Measurements from ENCODE around the gene STIM1.

- TF ChIP-seq, protein P1, sequence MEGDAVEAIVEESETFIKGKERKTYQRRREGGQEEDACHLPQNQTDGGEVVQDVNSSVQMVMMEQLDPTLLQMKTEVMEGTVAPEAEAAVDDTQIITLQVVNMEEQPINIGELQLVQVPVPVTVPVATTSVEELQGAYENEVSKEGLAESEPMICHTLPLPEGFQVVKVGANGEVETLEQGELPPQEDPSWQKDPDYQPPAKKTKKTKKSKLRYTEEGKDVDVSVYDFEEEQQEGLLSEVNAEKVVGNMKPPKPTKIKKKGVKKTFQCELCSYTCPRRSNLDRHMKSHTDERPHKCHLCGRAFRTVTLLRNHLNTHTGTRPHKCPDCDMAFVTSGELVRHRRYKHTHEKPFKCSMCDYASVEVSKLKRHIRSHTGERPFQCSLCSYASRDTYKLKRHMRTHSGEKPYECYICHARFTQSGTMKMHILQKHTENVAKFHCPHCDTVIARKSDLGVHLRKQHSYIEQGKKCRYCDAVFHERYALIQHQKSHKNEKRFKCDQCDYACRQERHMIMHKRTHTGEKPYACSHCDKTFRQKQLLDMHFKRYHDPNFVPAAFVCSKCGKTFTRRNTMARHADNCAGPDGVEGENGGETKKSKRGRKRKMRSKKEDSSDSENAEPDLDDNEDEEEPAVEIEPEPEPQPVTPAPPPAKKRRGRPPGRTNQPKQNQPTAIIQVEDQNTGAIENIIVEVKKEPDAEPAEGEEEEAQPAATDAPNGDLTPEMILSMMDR (IDR thresholded peaks at IDR 0.05; ENCODE audit: borderline replicate concordance, extremely low read depth, low read length, poor library complexity, severe bottlenecking): no peak
- TF ChIP-seq EZH2 (IDR thresholded peaks at IDR 0.05; ENCODE audit: borderline replicate concordance, low read depth, low read length, severe bottlenecking): no peak
Measured at GRCh38 chr11:4087551-4087950, 232.1 kb downstream of the STIM1 start.

All from DND-41 (cell line).